PC-3 (cell line): ENCODE measurements around the gene EIF2A. TPM values are rescaled to one million over a fixed set of nuclear protein-coding genes. Genes with fewer than 3 reads are reported as not detected.

Experiments used
- ATAC-seq: fragments of 200-7000 bp; cut with Tn5 transposase; 2 replicates; pipeline ENCODE4 v1.9.1; 2020; ENCODE audit warnings: mild to moderate bottlenecking, moderate library complexity
- BruUV-seq: library from RNA; stranded (reverse); fragments of 400-500 nt; replicated peaks from 2 replicates; lab custom pipeline; 2021; lab: Mats Ljungman, UMichigan
- CTCF ChIA-PET: fragments of 300-600 bp; sonication (Branson Sonifier 250); formaldehyde crosslinking; loops from one replicate; lab custom pipeline; 2022; ENCODE audit warnings: antibody characterized with exemption; lab: Charles Lee
- POLR2A ChIA-PET: fragments of 300-600 bp; sonication (Branson Sonifier 250); formaldehyde crosslinking; loops from one replicate; lab custom pipeline; 2022; ENCODE audit warnings: antibody characterized with exemption; ENCODE audit not compliant: unreplicated experiment; lab: Charles Lee
- DNase-seq: peaks from one replicate; pipeline ENCODE4 v3.0.0-alpha.2; 2015
- H2AFZ ChIP-seq: fragments of 300-600 bp; sonication (generic); 2 replicates; pipeline ENCODE4 v1.6.0; 2016; ENCODE audit warnings: antibody characterized with exemption, low read length
- H3F3A ChIP-seq: fragments of 300-600 bp; sonication (generic); one replicate; pipeline ENCODE4 v1.6.0; 2017; ENCODE audit warnings: antibody characterized with exemption, low read length, control low read depth, mild to moderate bottlenecking; ENCODE audit not compliant: unreplicated experiment
- H3K27ac ChIP-seq: fragments of 300-600 bp; sonication (generic); 2 replicates; pipeline ENCODE4 v1.5.1; 2016; ENCODE audit warnings: mild to moderate bottlenecking, low read length
- H3K27me3 ChIP-seq: fragments of 300-600 bp; sonication (generic); 2 replicates; pipeline ENCODE4 v1.6.1; 2016; ENCODE audit warnings: low read length, mixed read lengths
- H3K36me3 ChIP-seq: fragments of 300-600 bp; sonication (generic); 2 replicates; pipeline ENCODE4 v1.6.1; 2016; ENCODE audit warnings: low read depth, mixed run types, low read length, mixed read lengths
- H3K4me1 ChIP-seq: fragments of 300-600 bp; sonication (generic); 2 replicates; pipeline ENCODE4 v1.5.1; 2016; ENCODE audit warnings: low read length; ENCODE audit not compliant: insufficient read depth
- H3K4me2 ChIP-seq: fragments of 300-600 bp; sonication (generic); 2 replicates; pipeline ENCODE4 v1.6.0; 2016; ENCODE audit warnings: low read length
- H3K4me3 ChIP-seq: fragments of 300-600 bp; sonication (generic); 2 replicates; pipeline ENCODE4 v1.5.1; 2016; ENCODE audit warnings: mild to moderate bottlenecking, low read length, mixed read lengths
- H3K79me2 ChIP-seq: fragments of 300-600 bp; sonication (generic); 2 replicates; pipeline ENCODE4 v1.6.1; 2017; ENCODE audit warnings: low read length, mixed read lengths
- H3K9ac ChIP-seq: fragments of 300-600 bp; sonication (generic); 2 replicates; pipeline ENCODE4 v1.6.0; 2016; ENCODE audit warnings: mild to moderate bottlenecking, low read length
- H3K9me2 ChIP-seq: fragments of 300-600 bp; sonication (generic); replicated peaks from 2 replicates; pipeline ENCODE4 v1.6.1; 2016; ENCODE audit warnings: mixed run types, low read length, mixed read lengths
- H3K9me3 ChIP-seq: fragments of 300-600 bp; sonication (generic); 2 replicates; pipeline ENCODE4 v1.6.1; 2016; ENCODE audit warnings: low read length, mixed read lengths
- H4K20me1 ChIP-seq: fragments of 300-600 bp; sonication (generic); 2 replicates; pipeline ENCODE4 v1.6.1; 2016; ENCODE audit warnings: low read length, mixed read lengths
- EZH2 ChIP-seq: fragments of 300-600 bp; sonication (generic); IDR thresholded peaks from one replicate; pipeline ENCODE4 v1.6.1; 2017; ENCODE audit warnings: antibody characterized with exemption, mild to moderate bottlenecking, low read length; ENCODE audit not compliant: unreplicated experiment
- EZH2phosphoT487 ChIP-seq: fragments of 300-600 bp; sonication (generic); IDR thresholded peaks from 2 replicates; pipeline ENCODE4 v1.6.1; 2018; ENCODE audit warnings: mild to moderate bottlenecking, antibody characterized with exemption, low read length, borderline replicate concordance
- intact Hi-C: fragments of 100-400 bp; cut with micrococcal nuclease; formaldehyde crosslinking; loops from 2 replicates; pipeline ENCODE4 v1.9.0; 2023
- total RNA-seq: library from RNA; depleted of rRNA; stranded (reverse); fragments of >200 nt; gene quantifications from 2 replicates; pipeline ENCODE4 v1.2.3, GENCODE V29; 2014
- TF ChIP-seq, protein P1 (sequence below): fragments of 300-600 bp; sonication (generic); conservative IDR thresholded peaks from 2 replicates; pipeline ENCODE4 v1.5.1; 2017; ENCODE audit warnings: antibody characterized with exemption, low read depth, mild to moderate bottlenecking, low read length

The EIF2A gene
- total RNA-seq, 1 experiment from 2014 or later = 92.4 TPM

DNA sequence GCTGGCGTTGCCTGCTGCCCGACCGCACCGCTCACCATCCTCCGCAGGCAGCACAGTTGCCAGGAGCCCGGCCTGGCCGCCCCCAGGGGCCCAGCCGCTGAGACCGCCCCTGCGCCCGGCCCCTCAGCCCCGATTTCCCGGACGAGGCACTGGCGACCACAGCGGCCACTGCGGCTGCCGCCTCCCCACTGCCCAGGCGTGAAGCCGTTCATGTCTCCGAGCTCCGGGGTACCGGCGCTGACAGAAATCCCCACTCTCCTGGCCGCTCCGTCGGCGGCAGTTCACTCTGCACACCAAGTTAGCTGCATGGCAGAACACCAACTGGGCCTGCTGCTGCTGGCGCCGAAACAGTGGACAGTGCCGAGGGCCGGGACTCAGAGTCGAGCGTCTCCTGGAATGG is 65.1 kb downstream of the EIF2A start:
- H3K9me2 ChIP-seq = no peaks in the 10 kb centered on the region
- peaks cover 46% of the 10 kb centered on the region for H3K36me3 ChIP-seq
- no peak overlapping the region for H2AFZ ChIP-seq
- no peaks in the 10 kb centered on the region for H3K9me3 ChIP-seq
- ATAC-seq = no peak
- ChIA-PET POLR2A (interaction anchor here (0.6 kb wide), 1 partner anchor 94 kb away, joined by 5 read pairs; no protein-coding TSS in a partner anchor), CTCF (no interaction called here)
- no peak overlapping the region for H3K4me3 ChIP-seq
- H3K4me1 ChIP-seq = peaks cover 9% of the 10 kb centered on the region; the same call in 1 of the 2 replicates
- no peaks in the 10 kb centered on the region for H3F3A ChIP-seq
- no peak overlapping the region for H3K4me2 ChIP-seq
- no peak overlapping the region for H3K9ac ChIP-seq
- H3K79me2 ChIP-seq = peaks cover 81% of the 10 kb centered on the region
- TF ChIP-seq EZH2 = no peak
- TF ChIP-seq EZH2phosphoT487 = no peak
- TF ChIP-seq, protein P1, sequence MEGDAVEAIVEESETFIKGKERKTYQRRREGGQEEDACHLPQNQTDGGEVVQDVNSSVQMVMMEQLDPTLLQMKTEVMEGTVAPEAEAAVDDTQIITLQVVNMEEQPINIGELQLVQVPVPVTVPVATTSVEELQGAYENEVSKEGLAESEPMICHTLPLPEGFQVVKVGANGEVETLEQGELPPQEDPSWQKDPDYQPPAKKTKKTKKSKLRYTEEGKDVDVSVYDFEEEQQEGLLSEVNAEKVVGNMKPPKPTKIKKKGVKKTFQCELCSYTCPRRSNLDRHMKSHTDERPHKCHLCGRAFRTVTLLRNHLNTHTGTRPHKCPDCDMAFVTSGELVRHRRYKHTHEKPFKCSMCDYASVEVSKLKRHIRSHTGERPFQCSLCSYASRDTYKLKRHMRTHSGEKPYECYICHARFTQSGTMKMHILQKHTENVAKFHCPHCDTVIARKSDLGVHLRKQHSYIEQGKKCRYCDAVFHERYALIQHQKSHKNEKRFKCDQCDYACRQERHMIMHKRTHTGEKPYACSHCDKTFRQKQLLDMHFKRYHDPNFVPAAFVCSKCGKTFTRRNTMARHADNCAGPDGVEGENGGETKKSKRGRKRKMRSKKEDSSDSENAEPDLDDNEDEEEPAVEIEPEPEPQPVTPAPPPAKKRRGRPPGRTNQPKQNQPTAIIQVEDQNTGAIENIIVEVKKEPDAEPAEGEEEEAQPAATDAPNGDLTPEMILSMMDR = no peak
- H3K27ac ChIP-seq = no peak overlapping the region
- intact Hi-C loops = no loop called here
- H3K27me3 ChIP-seq = no peaks in the 10 kb centered on the region
- BruUV-seq = no TSS peak
- peaks cover 56% of the 10 kb centered on the region for H4K20me1 ChIP-seq
- no peak for DNase-seq

DNA sequence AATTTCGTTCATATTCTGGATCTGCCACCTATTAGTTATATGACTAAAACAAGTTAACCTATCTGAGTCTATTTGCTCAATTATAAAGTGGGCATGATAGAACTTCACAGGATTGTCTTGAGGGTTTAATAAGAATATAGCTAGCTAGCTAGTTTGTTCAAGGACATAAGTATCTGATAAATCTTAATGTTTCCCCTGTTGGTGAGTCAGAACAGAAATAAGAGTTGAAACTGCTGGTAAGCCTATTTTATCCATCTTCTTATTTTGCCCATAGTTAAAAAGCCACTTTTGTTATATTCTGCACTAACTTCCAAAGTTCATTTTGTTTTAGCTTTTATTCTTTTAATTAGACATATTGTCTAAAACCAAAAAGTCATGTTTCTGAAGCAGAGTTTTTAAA is 65.9 kb downstream of the EIF2A start:
- H3K27ac ChIP-seq = no peak overlapping the region
- H3K4me3 ChIP-seq = no peak overlapping the region
- BruUV-seq = no TSS peak
- peaks cover 81% of the 10 kb centered on the region for H3K79me2 ChIP-seq
- ChIA-PET POLR2A (no interaction called here), CTCF (no interaction called here)
- no peak overlapping the region for H3K9ac ChIP-seq
- peaks cover 9% of the 10 kb centered on the region; the same call in 1 of the 2 replicates for H3K4me1 ChIP-seq
- H3K27me3 ChIP-seq = no peaks in the 10 kb centered on the region
- no peak overlapping the region for H2AFZ ChIP-seq
- TF ChIP-seq EZH2 (no peak), EZH2phosphoT487 (no peak)
- TF ChIP-seq, protein P1 = no peak
- no peaks in the 10 kb centered on the region for H3K9me3 ChIP-seq
- intact Hi-C loops = no loop called here
- peaks cover 48% of the 10 kb centered on the region for H4K20me1 ChIP-seq
- ATAC-seq (no peak), DNase-seq (no peak)
- no peaks in the 10 kb centered on the region for H3K9me2 ChIP-seq
- H3K4me2 ChIP-seq = no peak overlapping the region
- H3K36me3 ChIP-seq = peaks cover 38% of the 10 kb centered on the region
- H3F3A ChIP-seq = no peaks in the 10 kb centered on the region

GRCh38 chr3:150613034-150613433 is 66.4 kb downstream of the EIF2A start:
- H3K27ac ChIP-seq = no peak overlapping the region
- BruUV-seq = no TSS peak
- H3K9me2 ChIP-seq = no peaks in the 10 kb centered on the region
- no peak for DNase-seq
- H3K9me3 ChIP-seq = no peaks in the 10 kb centered on the region
- no peaks in the 10 kb centered on the region for H3F3A ChIP-seq
- no peak overlapping the region for H2AFZ ChIP-seq
- peaks cover 81% of the 10 kb centered on the region for H3K79me2 ChIP-seq
- TF ChIP-seq, protein P1 = no peak
- TF ChIP-seq EZH2phosphoT487 (no peak), EZH2 (no peak)
- no peak for ATAC-seq
- no peaks in the 10 kb centered on the region for H3K27me3 ChIP-seq
- H4K20me1 ChIP-seq = peaks cover 43% of the 10 kb centered on the region
- H3K4me2 ChIP-seq = no peak overlapping the region
- peaks cover 34% of the 10 kb centered on the region for H3K36me3 ChIP-seq
- no peak overlapping the region for H3K9ac ChIP-seq
- H3K4me3 ChIP-seq = no peak overlapping the region
- intact Hi-C loops = no loop called here
- H3K4me1 ChIP-seq = peaks cover 9% of the 10 kb centered on the region; the same call in 1 of the 2 replicates
- ChIA-PET POLR2A (no interaction called here), CTCF (no interaction called here)
